Calu3 (cell line): Measurements from ENCODE around the gene ICOSLG. TPM values are rescaled to one million over a fixed set of nuclear protein-coding genes. Genes with fewer than 3 reads are reported as not detected.
"Not testable (repeated sequence)": the region's sequence is repeated elsewhere in the genome, so short reads cannot be mapped to it uniquely, and the experiment has no call there.

ENCODE experiments used
- BruUV-seq: library from RNA; stranded (reverse); fragments of 400-500 nt; replicated peaks from 2 replicates; lab custom pipeline; 2021; lab: Mats Ljungman, UMichigan
- CTCF ChIA-PET: fragments of 300-600 bp; sonication (Branson Sonifier 250); formaldehyde crosslinking; loops from one replicate; lab custom pipeline; 2022; ENCODE audit warnings: antibody characterized with exemption; lab: Charles Lee
- DNase-seq: peaks from one replicate; pipeline ENCODE4 v3.0.0; 2022
- H3K27ac Mint-ChIP-seq: one replicate; pipeline ENCODE4 v1.8.0; 2022; ENCODE audit warnings: mixed read lengths; ENCODE audit not compliant: unreplicated experiment
- H3K27me3 Mint-ChIP-seq: one replicate; pipeline ENCODE4 v1.8.0; 2022; ENCODE audit warnings: mixed read lengths; ENCODE audit not compliant: unreplicated experiment
- H3K36me3 Mint-ChIP-seq: one replicate; pipeline ENCODE4 v1.8.0; 2022; ENCODE audit warnings: mild to moderate bottlenecking, moderate library complexity, mixed read lengths; ENCODE audit not compliant: insufficient read depth, unreplicated experiment
- H3K4me1 Mint-ChIP-seq: one replicate; pipeline ENCODE4 v1.8.0; 2022; ENCODE audit warnings: mild to moderate bottlenecking, low read depth, mixed read lengths; ENCODE audit not compliant: unreplicated experiment
- H3K4me3 Mint-ChIP-seq: one replicate; pipeline ENCODE4 v1.8.0; 2022; ENCODE audit warnings: mild to moderate bottlenecking, low read depth, moderate library complexity, mixed read lengths; ENCODE audit not compliant: unreplicated experiment
- H3K9me3 Mint-ChIP-seq: one replicate; pipeline ENCODE4 v1.8.0; 2022; ENCODE audit warnings: low read depth, mixed read lengths; ENCODE audit not compliant: unreplicated experiment
- intact Hi-C: fragments of 100-400 bp; cut with micrococcal nuclease; formaldehyde crosslinking; loops from one replicate; pipeline ENCODE4 v1.10.0; 2022; ENCODE audit not compliant: unreplicated experiment
- total RNA-seq: library from RNA; stranded (reverse); gene quantifications from 2 replicates; pipeline ENCODE4 v1.2.3, GENCODE V29; 2022
- TF ChIP-seq, protein P1 (sequence below): fragments of 200-600 bp; IDR thresholded peaks from one replicate; pipeline ENCODE4 v1.8.0; 2022; ENCODE audit warnings: antibody characterized with exemption; ENCODE audit not compliant: unreplicated experiment

ICOSLG gene
- total RNA-seq, 1 experiment from 2014 or later, result 3.4 TPM

DNA sequence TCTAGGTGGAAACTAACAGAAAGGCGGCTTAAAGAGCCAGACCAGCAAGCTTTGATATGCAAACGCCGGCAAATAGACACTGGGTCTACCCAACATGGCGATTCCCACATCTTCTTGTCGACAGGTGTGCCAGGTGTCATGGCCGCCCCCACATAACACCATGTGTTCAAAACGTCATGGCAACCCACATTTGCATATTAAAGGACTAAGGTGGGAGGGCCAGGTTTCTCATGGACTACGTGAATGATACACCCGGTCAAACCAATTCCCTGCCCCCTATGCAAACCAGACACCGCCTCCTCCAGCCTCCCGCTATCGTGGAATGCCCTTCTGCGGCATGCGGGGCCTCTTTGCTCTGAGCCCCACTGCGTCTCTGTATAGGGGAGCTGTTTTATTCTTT lies 41.3 kb downstream of the ICOSLG start:
- no peak overlapping the region for H3K27ac Mint-ChIP-seq
- no peaks in the 10 kb centered on the region for H3K9me3 Mint-ChIP-seq
- H3K4me3 Mint-ChIP-seq, result no peak overlapping the region
- CTCF ChIA-PET, result no interaction called here
- H3K27me3 Mint-ChIP-seq, result peaks cover 13% of the 10 kb centered on the region
- BruUV-seq, result no TSS peak
- TF ChIP-seq, protein P1, sequence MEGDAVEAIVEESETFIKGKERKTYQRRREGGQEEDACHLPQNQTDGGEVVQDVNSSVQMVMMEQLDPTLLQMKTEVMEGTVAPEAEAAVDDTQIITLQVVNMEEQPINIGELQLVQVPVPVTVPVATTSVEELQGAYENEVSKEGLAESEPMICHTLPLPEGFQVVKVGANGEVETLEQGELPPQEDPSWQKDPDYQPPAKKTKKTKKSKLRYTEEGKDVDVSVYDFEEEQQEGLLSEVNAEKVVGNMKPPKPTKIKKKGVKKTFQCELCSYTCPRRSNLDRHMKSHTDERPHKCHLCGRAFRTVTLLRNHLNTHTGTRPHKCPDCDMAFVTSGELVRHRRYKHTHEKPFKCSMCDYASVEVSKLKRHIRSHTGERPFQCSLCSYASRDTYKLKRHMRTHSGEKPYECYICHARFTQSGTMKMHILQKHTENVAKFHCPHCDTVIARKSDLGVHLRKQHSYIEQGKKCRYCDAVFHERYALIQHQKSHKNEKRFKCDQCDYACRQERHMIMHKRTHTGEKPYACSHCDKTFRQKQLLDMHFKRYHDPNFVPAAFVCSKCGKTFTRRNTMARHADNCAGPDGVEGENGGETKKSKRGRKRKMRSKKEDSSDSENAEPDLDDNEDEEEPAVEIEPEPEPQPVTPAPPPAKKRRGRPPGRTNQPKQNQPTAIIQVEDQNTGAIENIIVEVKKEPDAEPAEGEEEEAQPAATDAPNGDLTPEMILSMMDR, result no peak
- no peaks in the 10 kb centered on the region for H3K36me3 Mint-ChIP-seq
- DNase-seq, result no peak
- intact Hi-C loops, result no loop called here
- H3K4me1 Mint-ChIP-seq, result no peaks in the 10 kb centered on the region

DNA sequence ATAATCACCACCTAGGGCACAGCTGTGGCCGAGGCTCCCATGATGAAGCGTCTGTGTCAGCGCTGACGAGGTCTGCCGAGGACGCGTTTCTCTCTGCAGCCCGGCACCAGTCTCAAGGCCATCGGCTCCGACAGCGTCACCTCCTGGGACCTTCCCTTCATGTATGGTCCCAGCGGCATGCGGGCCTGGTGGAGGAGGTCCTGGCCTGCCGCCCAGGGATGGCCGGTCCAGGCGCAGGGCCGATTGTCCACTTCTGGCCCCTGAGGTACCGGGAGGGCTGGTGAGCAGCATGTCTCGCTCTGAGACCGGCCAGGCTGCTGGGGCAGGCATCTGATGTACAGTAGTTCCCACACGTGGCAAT lies 43.6 kb downstream of the ICOSLG start:
- H3K27ac Mint-ChIP-seq, BruUV-seq, H3K9me3 Mint-ChIP-seq, H3K36me3 Mint-ChIP-seq, H3K4me1 Mint-ChIP-seq, DNase-seq, CTCF ChIA-PET, H3K4me3 Mint-ChIP-seq, intact Hi-C loops: not testable (repeated sequence)
- peaks cover 13% of the 10 kb centered on the region for H3K27me3 Mint-ChIP-seq

DNA sequence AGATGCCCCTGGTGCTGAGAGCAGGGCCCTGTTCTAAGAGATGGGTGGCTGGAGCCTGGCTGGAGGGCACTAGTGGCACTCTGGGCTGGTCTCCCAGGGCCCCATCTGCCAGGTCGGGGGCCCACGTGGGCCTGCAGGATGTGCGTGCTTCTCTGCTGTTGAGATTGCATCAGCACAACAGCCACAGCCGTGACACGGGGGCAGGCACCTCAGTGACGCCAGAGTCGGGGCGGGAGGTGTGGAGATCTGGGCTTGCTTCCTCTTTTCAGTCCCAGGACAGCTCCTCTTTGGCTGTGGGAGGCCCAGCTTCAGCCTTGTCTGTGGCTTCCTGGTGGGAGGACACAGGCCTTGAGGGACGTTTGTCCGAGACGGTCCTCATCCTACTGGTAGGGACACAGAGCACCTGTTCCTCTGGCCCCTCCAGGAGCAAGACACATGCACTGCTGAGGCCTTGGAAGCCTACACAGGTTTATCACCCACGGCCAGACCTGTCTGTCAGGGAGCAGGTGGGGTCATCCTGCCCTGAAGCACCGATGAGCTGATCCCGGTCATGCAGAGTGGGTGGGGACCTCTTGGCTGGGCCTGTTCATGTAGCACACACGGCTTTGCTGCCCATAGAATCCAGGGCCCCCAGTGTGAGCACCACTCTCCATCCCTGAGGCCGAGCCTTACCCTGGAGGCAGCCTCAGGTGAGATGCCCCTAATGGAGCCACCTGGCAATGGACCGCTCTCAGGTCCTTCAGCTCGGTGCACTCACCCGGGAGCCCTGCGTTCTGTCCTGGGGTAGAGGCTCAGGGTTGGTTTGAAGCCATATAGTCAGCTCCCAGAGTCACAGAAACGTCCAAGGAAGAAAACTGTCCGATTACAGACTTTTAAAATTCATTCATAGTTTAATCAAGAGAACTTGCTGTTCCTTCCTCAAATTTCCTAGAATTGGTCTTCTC lies 44.3 kb downstream of the ICOSLG start:
- intact Hi-C loops, CTCF ChIA-PET, H3K4me3 Mint-ChIP-seq, BruUV-seq, H3K36me3 Mint-ChIP-seq, H3K9me3 Mint-ChIP-seq, H3K4me1 Mint-ChIP-seq, DNase-seq, H3K27ac Mint-ChIP-seq: not testable (repeated sequence)
- H3K27me3 Mint-ChIP-seq, result peaks cover 13% of the 10 kb centered on the region

DNA sequence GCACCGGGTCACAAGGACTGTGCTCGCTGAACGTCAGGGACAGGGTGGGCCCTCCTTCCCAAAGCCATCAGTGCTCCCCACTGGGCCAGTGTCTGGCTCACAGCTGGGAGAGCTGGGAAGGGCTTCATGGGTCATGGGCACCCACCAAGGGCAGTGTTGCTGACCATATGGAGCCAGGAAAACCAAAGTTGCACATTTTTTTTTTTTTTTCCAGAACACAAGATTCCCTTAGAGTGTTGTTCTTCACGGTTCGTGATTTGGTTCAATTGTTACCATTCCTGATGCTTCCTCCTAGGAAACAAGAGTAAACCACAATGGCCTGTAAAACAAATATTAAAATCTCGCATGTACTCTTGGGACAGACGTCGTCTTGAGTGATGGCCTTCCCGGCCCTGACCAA lies 45.9 kb downstream of the ICOSLG start:
- H3K9me3 Mint-ChIP-seq, H3K27me3 Mint-ChIP-seq: not testable (repeated sequence)

DNA sequence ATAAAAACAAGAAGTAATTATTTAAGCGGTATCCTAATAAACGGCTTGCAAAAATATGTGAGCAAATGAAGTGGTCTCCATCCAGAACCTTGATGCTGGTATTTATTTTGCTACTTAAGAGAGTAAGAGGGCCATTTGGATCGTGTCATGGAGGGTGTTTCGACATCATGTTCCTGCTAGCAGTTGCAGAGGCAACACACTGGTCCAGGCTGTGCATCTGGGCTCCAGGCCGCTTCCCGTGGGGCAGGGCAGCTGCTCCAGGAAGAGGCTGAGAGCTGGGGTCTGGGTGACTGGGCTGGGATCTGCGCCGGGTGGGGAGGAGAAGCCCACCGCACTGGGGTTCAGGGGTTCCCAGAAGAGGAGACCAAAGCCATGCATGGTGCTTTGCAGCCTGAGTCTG lies 46.3 kb downstream of the ICOSLG start:
- intact Hi-C loops, H3K27me3 Mint-ChIP-seq, H3K9me3 Mint-ChIP-seq, H3K4me3 Mint-ChIP-seq, H3K36me3 Mint-ChIP-seq, H3K27ac Mint-ChIP-seq, CTCF ChIA-PET, H3K4me1 Mint-ChIP-seq, DNase-seq, BruUV-seq: not testable (repeated sequence)

More for the DNA sequence above, 45.9 kb downstream of the ICOSLG start:
- H3K27ac Mint-ChIP-seq, CTCF ChIA-PET, H3K4me1 Mint-ChIP-seq, H3K4me3 Mint-ChIP-seq, H3K36me3 Mint-ChIP-seq, BruUV-seq, intact Hi-C loops, DNase-seq: not testable (repeated sequence)

DNA sequence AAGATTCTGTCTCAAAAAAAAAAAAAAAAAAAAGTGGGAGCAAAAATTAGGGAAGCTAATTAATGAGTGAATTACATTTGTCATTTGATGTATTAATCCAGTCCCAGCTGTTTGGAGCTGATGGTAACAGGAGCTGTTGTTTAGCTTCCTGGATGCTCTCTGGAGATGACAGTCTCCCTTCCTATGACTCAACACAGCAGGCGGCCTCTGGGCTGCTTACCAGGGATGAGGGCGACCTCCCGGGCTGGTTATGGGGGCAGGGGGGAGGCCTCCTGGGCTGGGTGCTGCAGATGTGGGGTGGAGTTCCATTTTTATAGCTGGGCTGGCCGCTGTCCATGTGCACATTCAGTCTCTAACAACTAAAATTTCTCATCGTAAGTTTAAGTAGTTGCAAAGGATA lies 47.6 kb downstream of the ICOSLG start:
- H3K27me3 Mint-ChIP-seq, H3K4me3 Mint-ChIP-seq, H3K27ac Mint-ChIP-seq, intact Hi-C loops, H3K36me3 Mint-ChIP-seq, H3K4me1 Mint-ChIP-seq, CTCF ChIA-PET, H3K9me3 Mint-ChIP-seq, BruUV-seq, DNase-seq: not testable (repeated sequence)

DNA sequence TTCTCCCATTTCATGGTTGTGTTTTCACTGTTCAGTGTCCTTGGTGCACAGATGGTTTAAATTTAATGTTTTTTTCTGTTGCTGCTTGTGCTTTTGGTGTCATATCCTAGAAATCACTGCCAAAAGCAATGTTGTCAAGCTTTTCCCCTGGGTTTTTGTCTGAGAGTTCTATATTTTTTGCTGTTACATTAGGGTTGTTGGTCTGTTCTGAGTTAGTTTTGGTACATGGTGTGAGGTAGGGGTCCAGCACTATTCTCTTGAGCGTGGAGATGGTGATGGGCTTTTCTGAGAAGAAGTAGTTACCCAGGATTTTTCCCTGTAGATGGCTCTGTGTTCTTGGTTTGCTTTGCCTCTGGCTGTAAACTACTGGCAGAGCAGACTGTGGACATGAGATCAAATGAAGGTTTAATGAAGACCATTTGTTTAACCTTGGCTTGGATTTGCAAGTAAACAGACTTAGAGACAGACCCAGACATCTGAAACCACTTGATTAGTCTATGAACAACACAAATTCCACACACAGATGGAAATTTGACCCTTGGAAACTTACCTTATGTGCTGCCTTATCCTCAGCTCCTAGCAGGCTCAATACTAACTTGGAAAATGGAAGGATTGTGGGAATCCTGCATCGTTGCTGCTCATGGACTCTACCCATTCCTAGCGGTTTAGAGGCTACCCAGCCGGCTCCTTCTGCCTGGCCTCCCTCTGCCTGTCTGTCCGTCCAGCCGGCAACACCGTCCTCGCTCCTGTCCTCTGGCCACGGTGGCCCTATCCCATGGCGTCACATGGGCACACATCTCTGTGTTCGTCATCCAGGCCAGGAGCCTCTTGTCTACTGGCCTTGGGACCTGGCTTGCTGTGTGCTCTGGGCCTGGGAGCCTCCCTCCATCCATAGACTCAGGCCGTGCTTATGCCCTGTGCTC lies 50.1 kb downstream of the ICOSLG start:
- H3K9me3 Mint-ChIP-seq, intact Hi-C loops, H3K27me3 Mint-ChIP-seq, H3K4me1 Mint-ChIP-seq, H3K4me3 Mint-ChIP-seq, DNase-seq, H3K27ac Mint-ChIP-seq, BruUV-seq, CTCF ChIA-PET, H3K36me3 Mint-ChIP-seq: not testable (repeated sequence)

DNA sequence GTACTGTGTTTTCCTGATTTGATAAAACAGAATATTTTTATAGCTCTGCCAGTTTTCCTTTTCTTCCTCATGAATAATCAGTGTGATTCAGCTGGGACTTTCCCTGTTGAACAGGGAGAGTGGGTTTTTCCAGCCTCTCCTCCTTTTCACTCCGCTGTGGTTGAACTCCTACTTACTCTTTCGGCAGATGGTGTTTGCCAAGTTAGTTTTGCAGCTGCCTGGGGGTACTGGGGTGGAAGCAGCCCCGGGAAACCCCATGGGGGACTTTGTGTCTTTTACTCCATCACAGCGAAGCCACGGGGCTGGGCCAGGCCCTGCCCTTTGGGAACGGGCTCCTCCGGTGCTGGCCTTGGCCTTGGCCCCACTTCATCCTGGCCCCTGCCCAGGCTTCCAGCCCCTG lies 55.9 kb downstream of the ICOSLG start:
- H3K36me3 Mint-ChIP-seq, DNase-seq, H3K27ac Mint-ChIP-seq, CTCF ChIA-PET, H3K4me3 Mint-ChIP-seq, H3K9me3 Mint-ChIP-seq, BruUV-seq, H3K4me1 Mint-ChIP-seq, intact Hi-C loops, H3K27me3 Mint-ChIP-seq: not testable (repeated sequence)

DNA sequence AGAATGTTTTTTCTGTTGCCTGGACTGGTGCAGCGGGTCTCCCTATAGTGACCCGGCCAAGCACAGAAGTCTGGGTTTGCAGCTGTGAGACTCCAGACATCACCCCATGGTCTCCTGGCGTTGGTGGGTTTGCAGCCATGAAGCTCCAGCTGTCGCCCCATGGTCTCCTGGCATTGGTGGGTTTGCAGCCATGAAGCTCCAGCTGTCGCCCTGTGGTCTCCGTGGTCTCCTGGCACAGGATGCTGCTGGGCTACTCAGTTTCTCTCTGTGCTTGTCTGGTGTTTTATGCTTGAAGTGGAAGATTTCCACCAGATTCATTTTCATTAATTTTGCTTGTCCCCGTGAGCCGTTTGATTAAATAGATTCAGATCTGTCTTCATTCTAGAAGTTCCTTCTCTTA lies 58.5 kb downstream of the ICOSLG start:
- intact Hi-C loops, BruUV-seq, DNase-seq, H3K9me3 Mint-ChIP-seq, H3K4me1 Mint-ChIP-seq, CTCF ChIA-PET, H3K27ac Mint-ChIP-seq, H3K4me3 Mint-ChIP-seq, H3K27me3 Mint-ChIP-seq, H3K36me3 Mint-ChIP-seq: not testable (repeated sequence)
